HEK293 (cell line): ENCODE results near the gene SLC25A45.

Experiments used
- AEBP2 ChIP-seq: fragments of 450-650 bp; formaldehyde crosslinking; IDR thresholded peaks from 2 replicates; pipeline ENCODE4 v1.5.1; 2016; ENCODE audit warnings: missing biosample characterization, missing genetic modification characterization, borderline replicate concordance
- EGR2 ChIP-seq: fragments of 450-650 bp; formaldehyde crosslinking; IDR thresholded peaks from 2 replicates; pipeline ENCODE4 v1.5.1; 2016; ENCODE audit warnings: low read depth, missing biosample characterization, missing genetic modification characterization
- GLI2 ChIP-seq: fragments of 450-650 bp; formaldehyde crosslinking; IDR thresholded peaks from 2 replicates; pipeline ENCODE4; 2017; ENCODE audit warnings: missing biosample characterization, missing genetic modification characterization, low read depth, borderline replicate concordance
- KLF10 ChIP-seq: fragments of 450-650 bp; IDR thresholded peaks from 2 replicates; pipeline ENCODE4 v1.5.1; 2018; ENCODE audit warnings: missing biosample characterization, mild to moderate bottlenecking, missing genetic modification characterization
- OSR2 ChIP-seq: fragments of 450-650 bp; formaldehyde crosslinking; IDR thresholded peaks from 2 replicates; pipeline ENCODE4 v1.5.1; 2016; ENCODE audit warnings: missing biosample characterization, missing genetic modification characterization
- RBAK ChIP-seq: fragments of 450-650 bp; formaldehyde crosslinking; IDR thresholded peaks from 2 replicates; pipeline ENCODE4 v1.5.1; 2016; ENCODE audit warnings: missing biosample characterization, missing genetic modification characterization
- YY2 ChIP-seq: fragments of 450-650 bp; formaldehyde crosslinking; IDR thresholded peaks from 2 replicates; pipeline ENCODE4 v1.5.1; 2016; ENCODE audit warnings: missing biosample characterization, missing genetic modification characterization
- ZFP69B ChIP-seq: fragments of 450-650 bp; formaldehyde crosslinking; IDR thresholded peaks from 2 replicates; pipeline ENCODE4 v1.5.1; 2016; ENCODE audit warnings: missing biosample characterization, missing genetic modification characterization
- ZNF2 ChIP-seq: fragments of 450-650 bp; formaldehyde crosslinking; IDR thresholded peaks from 2 replicates; pipeline ENCODE4 v1.5.1; 2016; ENCODE audit warnings: missing biosample characterization, missing genetic modification characterization
- ZNF221 ChIP-seq: fragments of 450-650 bp; formaldehyde crosslinking; IDR thresholded peaks from 2 replicates; pipeline ENCODE4 v1.5.1; 2017; ENCODE audit warnings: missing biosample characterization, missing genetic modification characterization, borderline replicate concordance
- ZNF23 ChIP-seq: fragments of 450-650 bp; formaldehyde crosslinking; IDR thresholded peaks from 2 replicates; pipeline ENCODE4 v1.5.1; 2016; ENCODE audit warnings: missing biosample characterization, missing genetic modification characterization, borderline replicate concordance
- ZNF280D ChIP-seq: fragments of 450-650 bp; formaldehyde crosslinking; IDR thresholded peaks from 2 replicates; pipeline ENCODE4 v1.5.1; 2016; ENCODE audit warnings: missing biosample characterization, missing genetic modification characterization
- ZNF350 ChIP-seq: fragments of 450-650 bp; formaldehyde crosslinking; IDR thresholded peaks from 2 replicates; pipeline ENCODE4 v1.5.0; 2017; ENCODE audit warnings: missing biosample characterization, mild to moderate bottlenecking, missing genetic modification characterization
- ZNF354C ChIP-seq: fragments of 450-650 bp; formaldehyde crosslinking; IDR thresholded peaks from 2 replicates; pipeline ENCODE4 v1.5.1; 2016; ENCODE audit warnings: missing biosample characterization, missing genetic modification characterization, low read depth, borderline replicate concordance
- ZNF362 ChIP-seq: fragments of 450-650 bp; formaldehyde crosslinking; IDR thresholded peaks from 2 replicates; pipeline ENCODE4 v1.5.1; 2016; ENCODE audit warnings: missing biosample characterization, missing genetic modification characterization
- ZNF510 ChIP-seq: fragments of 450-650 bp; formaldehyde crosslinking; IDR thresholded peaks from 2 replicates; pipeline ENCODE4 v1.5.1; 2018; ENCODE audit warnings: mild to moderate bottlenecking, missing genetic modification characterization, missing biosample characterization; ENCODE audit not compliant: insufficient replicate concordance
- ZNF560 ChIP-seq: fragments of 450-650 bp; formaldehyde crosslinking; IDR thresholded peaks from 2 replicates; pipeline ENCODE4 v1.5.1; 2017; ENCODE audit warnings: missing biosample characterization, missing genetic modification characterization, borderline replicate concordance
- ZNF571 ChIP-seq: fragments of 450-650 bp; formaldehyde crosslinking; IDR thresholded peaks from 2 replicates; pipeline ENCODE4 v1.5.0; 2017; ENCODE audit warnings: missing biosample characterization, missing genetic modification characterization
- ZNF621 ChIP-seq: fragments of 450-650 bp; formaldehyde crosslinking; IDR thresholded peaks from 2 replicates; pipeline ENCODE4 v1.5.1; 2017; ENCODE audit warnings: missing biosample characterization, missing genetic modification characterization
- ZNF626 ChIP-seq: fragments of 450-650 bp; sonication (Bioruptor Pico); formaldehyde crosslinking; IDR thresholded peaks from 2 replicates; pipeline ENCODE4 v1.5.1; 2018; ENCODE audit warnings: missing biosample characterization, missing genetic modification characterization, inconsistent platforms
- ZNF639 ChIP-seq: fragments of 450-650 bp; formaldehyde crosslinking; IDR thresholded peaks from 2 replicates; pipeline ENCODE4 v1.5.1; 2016; ENCODE audit warnings: missing biosample characterization, missing genetic modification characterization
- ZNF660 ChIP-seq: fragments of 450-650 bp; IDR thresholded peaks from 2 replicates; pipeline ENCODE4 v1.5.1; 2018; ENCODE audit warnings: missing biosample characterization, mild to moderate bottlenecking, missing genetic modification characterization
- ZNF707 ChIP-seq: fragments of 450-650 bp; formaldehyde crosslinking; IDR thresholded peaks from 2 replicates; pipeline ENCODE4 v1.5.1; 2016; ENCODE audit warnings: missing biosample characterization, missing genetic modification characterization
- ZNF768 ChIP-seq: fragments of 450-650 bp; formaldehyde crosslinking; IDR thresholded peaks from 2 replicates; pipeline ENCODE4 v1.5.1; 2018; ENCODE audit warnings: missing biosample characterization, mild to moderate bottlenecking, missing genetic modification characterization
- TF ChIP-seq, protein P1 (sequence below): fragments of 450-650 bp; formaldehyde crosslinking; IDR thresholded peaks from 2 replicates; pipeline ENCODE4 v1.5.1; 2017; ENCODE audit warnings: missing biosample characterization, missing genetic modification characterization
- TF ChIP-seq, protein P2 (sequence below): fragments of 450-650 bp; formaldehyde crosslinking; IDR thresholded peaks from 2 replicates; pipeline ENCODE4 v1.5.1; 2017; ENCODE audit warnings: missing biosample characterization, missing genetic modification characterization

Gene SLC25A45

GRCh38 chr11:65421794-65422632 is 39.6 kb upstream of the SLC25A45 start (continued):
- no peak for TF ChIP-seq ZNF571 (tag by site-specific recombination)
- peak; percentile 19 for TF ChIP-seq OSR2 (tag by site-specific recombination)
- no peak for TF ChIP-seq ZNF354C (tag by site-specific recombination)
- no peak for TF ChIP-seq ZNF23 (tag by site-specific recombination)
- TF ChIP-seq YY2 = 0 out of 2 replicates have a peak, but pooled peaks have one; percentile 17
- TF ChIP-seq ZNF560 (tag by site-specific recombination) = no peak
- no peak for TF ChIP-seq AEBP2
- TF ChIP-seq ZNF2 (tag by site-specific recombination) = no peak
- no peak for TF ChIP-seq ZNF707 (tag by site-specific recombination)
- no peak for TF ChIP-seq RBAK (tag by site-specific recombination)
- TF ChIP-seq, protein P1, sequence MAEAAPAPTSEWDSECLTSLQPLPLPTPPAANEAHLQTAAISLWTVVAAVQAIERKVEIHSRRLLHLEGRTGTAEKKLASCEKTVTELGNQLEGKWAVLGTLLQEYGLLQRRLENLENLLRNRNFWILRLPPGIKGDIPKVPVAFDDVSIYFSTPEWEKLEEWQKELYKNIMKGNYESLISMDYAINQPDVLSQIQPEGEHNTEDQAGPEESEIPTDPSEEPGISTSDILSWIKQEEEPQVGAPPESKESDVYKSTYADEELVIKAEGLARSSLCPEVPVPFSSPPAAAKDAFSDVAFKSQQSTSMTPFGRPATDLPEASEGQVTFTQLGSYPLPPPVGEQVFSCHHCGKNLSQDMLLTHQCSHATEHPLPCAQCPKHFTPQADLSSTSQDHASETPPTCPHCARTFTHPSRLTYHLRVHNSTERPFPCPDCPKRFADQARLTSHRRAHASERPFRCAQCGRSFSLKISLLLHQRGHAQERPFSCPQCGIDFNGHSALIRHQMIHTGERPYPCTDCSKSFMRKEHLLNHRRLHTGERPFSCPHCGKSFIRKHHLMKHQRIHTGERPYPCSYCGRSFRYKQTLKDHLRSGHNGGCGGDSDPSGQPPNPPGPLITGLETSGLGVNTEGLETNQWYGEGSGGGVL (tag by site-specific recombination) = peak; percentile 46; the same call in 1 of the 2 replicates
- no peak for TF ChIP-seq ZFP69B (tag by site-specific recombination)
- TF ChIP-seq, protein P2, sequence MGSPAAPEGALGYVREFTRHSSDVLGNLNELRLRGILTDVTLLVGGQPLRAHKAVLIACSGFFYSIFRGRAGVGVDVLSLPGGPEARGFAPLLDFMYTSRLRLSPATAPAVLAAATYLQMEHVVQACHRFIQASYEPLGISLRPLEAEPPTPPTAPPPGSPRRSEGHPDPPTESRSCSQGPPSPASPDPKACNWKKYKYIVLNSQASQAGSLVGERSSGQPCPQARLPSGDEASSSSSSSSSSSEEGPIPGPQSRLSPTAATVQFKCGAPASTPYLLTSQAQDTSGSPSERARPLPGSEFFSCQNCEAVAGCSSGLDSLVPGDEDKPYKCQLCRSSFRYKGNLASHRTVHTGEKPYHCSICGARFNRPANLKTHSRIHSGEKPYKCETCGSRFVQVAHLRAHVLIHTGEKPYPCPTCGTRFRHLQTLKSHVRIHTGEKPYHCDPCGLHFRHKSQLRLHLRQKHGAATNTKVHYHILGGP (tag by site-specific recombination) = no peak
- peak; percentile 94 for TF ChIP-seq KLF10 (tag by site-specific recombination)
- no peak for TF ChIP-seq ZNF280D (tag by site-specific recombination)
- no peak for TF ChIP-seq ZNF639
- TF ChIP-seq EGR2 = peak; percentile 53; the same call in 1 of the 2 replicates
- no peak for TF ChIP-seq ZNF626
- TF ChIP-seq ZNF621 = no peak
- TF ChIP-seq GLI2 (tag by site-specific recombination) = no peak
- TF ChIP-seq ZNF768 (tag by site-specific recombination) = no peak
- TF ChIP-seq ZNF221 (tag by site-specific recombination) = no peak
- no peak for TF ChIP-seq ZNF350
- TF ChIP-seq ZNF510 (tag by site-specific recombination) = no peak
- peak; percentile 62 for TF ChIP-seq ZNF660
- TF ChIP-seq ZNF362 = no peak
